ENCODE measurements around the gene NOA1. TPM values are rescaled to one million over a fixed set of nuclear protein-coding genes. Genes with fewer than 3 reads are reported as not detected.

Gene NOA1

DNA sequence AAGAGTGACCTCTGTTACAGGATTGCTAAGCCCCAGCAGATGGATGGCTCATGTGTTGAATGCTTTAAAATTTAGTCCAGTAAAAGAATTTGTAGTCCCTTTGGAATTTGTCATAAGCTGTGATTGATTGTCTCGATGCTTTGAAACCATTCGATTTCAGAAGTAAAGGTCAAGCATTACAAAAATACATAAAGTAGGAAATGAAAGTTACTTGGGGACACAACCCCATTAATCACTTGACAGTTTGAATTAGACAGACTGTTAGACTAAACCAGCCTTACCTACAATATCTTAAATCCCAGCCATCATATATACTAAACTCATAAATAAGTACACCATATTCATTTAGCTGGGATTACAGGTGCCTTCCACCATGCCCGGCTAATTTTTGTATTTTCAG is 63.1 kb downstream of the NOA1 start:
- no peak overlapping the region for H3K18ac ChIP-seq (ENCODE audit: low read depth in 1 of 2, low read length in 2 of 2)
- no peaks in the 10 kb centered on the region for H3K27me3 ChIP-seq (ENCODE audit: control insufficient read depth in 1 of 2, insufficient read depth in 1 of 2, low read length in 2 of 2)
- no peak overlapping the region for H4K8ac ChIP-seq (ENCODE audit: low read length)
- H2BK15ac ChIP-seq (ENCODE audit: low read depth, poor library complexity, severe bottlenecking) = no peak overlapping the region
- H3K36me3 ChIP-seq (ENCODE audit: control insufficient read depth in 1 of 2, insufficient read depth in 2 of 2, low read depth in 1 of 2, low read length in 2 of 2) = peaks cover 16 to 20% of the 10 kb centered on the region in 2 experiments
- H2BK120ac ChIP-seq (ENCODE audit: low read depth, low read length) = no peak overlapping the region
- no peak overlapping the region for H4K91ac ChIP-seq (ENCODE audit: low read length)
- WGBS = 96% methylated on average over 3 of the region's 3 CpGs
- peaks cover 7% of the 10 kb centered on the region for H3K4me1 ChIP-seq (ENCODE audit: control insufficient read depth, insufficient read depth, low read depth, low read length)
- H3K9ac ChIP-seq (ENCODE audit: low read length) = no peak overlapping the region
- H2BK12ac ChIP-seq (ENCODE audit: low read length in 2 of 2) = no peak overlapping the region
- no peak overlapping the region for H3K4ac ChIP-seq (ENCODE audit: low read depth in 1 of 2, low read length in 2 of 2)
- no peak overlapping the region for H2BK5ac ChIP-seq (ENCODE audit: low read depth, low read length, poor library complexity, severe bottlenecking)
- H3K4me2 ChIP-seq (ENCODE audit: low read length, poor library complexity, severe bottlenecking) = no peak overlapping the region
- no peak overlapping the region for H2AFZ ChIP-seq (ENCODE audit: low read depth, low read length)
- H3K9me3 ChIP-seq (ENCODE audit: control insufficient read depth, low read length) = no peaks in the 10 kb centered on the region
- no peak overlapping the region for H2AK5ac ChIP-seq (ENCODE audit: low read length, severe bottlenecking)
- no peak overlapping the region for H3K4me3 ChIP-seq (ENCODE audit: insufficient read depth in 1 of 2, low read depth in 1 of 2, low read length in 2 of 2)
- H3K14ac ChIP-seq (ENCODE audit: low read length in 2 of 2) = no peak overlapping the region
- H3K79me1 ChIP-seq (replicated peaks; ENCODE audit: low read length, poor library complexity, severe bottlenecking) = peaks cover 8% of the 10 kb centered on the region
- no peak overlapping the region for H3K23ac ChIP-seq (ENCODE audit: low read length in 2 of 2)
- H3K27ac ChIP-seq (ENCODE audit: low read length, poor library complexity, severe bottlenecking) = no peak overlapping the region
- DNase-seq = no peak

Small RNAs within 50 kb of the gene (small RNA-seq; reads per million reads assigned to genes)
- not detected for gene RNU6-998P (ENCODE audit: low read depth)

Data from mesenchymal stem cell (in vitro differentiated cells and primary cell).